ENCODE results near the gene AAK1.
"Not testable (repeated sequence)": the region's sequence is repeated elsewhere in the genome, so short reads cannot be mapped to it uniquely, and the experiment has no call there.

Gene AAK1

DNA sequence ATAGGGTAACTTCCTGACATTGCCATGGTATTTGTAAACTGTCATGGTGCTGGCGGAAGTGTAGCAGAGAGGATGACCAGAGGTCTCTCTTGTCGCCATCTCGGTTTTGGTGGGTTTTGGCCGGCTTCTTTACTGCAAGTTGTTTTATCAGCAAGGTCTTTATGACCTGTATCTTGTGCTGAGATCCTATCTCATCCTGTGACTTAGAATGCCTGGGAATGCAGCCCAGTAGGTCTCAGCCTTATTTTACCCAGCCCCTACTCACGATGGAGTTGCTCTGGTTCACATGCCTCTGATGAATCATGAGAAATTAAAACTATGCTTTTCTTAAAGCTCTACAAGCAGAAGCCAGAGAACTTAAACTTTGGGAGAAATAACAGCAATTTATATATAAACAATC, 193.6 kb downstream of the AAK1 start:
- Histone ChIP-seq H3K27ac (ENCODE audit: low read depth, low read length) (no peak overlapping the region), H3K4me1 (ENCODE audit: control insufficient read depth, low read length) (no peaks in the 10 kb centered on the region), H3K27me3 (ENCODE audit: control insufficient read depth, low read length) (peaks cover 2% of the 10 kb centered on the region; the same call in 1 of the 2 replicates), H3K9me3 (ENCODE audit: control insufficient read depth, insufficient read depth, low read length) (no peaks in the 10 kb centered on the region), H3K4me2 (ENCODE audit: low read length) (no peak overlapping the region), H3F3A (ENCODE audit: control insufficient read depth, insufficient read depth) (no peaks in the 10 kb centered on the region), H4K20me1 (ENCODE audit: control insufficient read depth, insufficient read depth, low read depth, low read length) (no peaks in the 10 kb centered on the region), H3K79me2 (ENCODE audit: control insufficient read depth, low read length) (no peaks in the 10 kb centered on the region), H3K9me2 (replicated peaks; ENCODE audit: control insufficient read depth, low read length) (no peaks in the 10 kb centered on the region), H3K4me3 (ENCODE audit: low read length) (no peak overlapping the region), H3K36me3 (ENCODE audit: control insufficient read depth, low read length) (no peaks in the 10 kb centered on the region)
- no peak for TF ChIP-seq EZH2phosphoT487 (IDR thresholded peaks at IDR 0.05; ENCODE audit: borderline replicate concordance, low read length)
- TF ChIP-seq, protein P1, sequence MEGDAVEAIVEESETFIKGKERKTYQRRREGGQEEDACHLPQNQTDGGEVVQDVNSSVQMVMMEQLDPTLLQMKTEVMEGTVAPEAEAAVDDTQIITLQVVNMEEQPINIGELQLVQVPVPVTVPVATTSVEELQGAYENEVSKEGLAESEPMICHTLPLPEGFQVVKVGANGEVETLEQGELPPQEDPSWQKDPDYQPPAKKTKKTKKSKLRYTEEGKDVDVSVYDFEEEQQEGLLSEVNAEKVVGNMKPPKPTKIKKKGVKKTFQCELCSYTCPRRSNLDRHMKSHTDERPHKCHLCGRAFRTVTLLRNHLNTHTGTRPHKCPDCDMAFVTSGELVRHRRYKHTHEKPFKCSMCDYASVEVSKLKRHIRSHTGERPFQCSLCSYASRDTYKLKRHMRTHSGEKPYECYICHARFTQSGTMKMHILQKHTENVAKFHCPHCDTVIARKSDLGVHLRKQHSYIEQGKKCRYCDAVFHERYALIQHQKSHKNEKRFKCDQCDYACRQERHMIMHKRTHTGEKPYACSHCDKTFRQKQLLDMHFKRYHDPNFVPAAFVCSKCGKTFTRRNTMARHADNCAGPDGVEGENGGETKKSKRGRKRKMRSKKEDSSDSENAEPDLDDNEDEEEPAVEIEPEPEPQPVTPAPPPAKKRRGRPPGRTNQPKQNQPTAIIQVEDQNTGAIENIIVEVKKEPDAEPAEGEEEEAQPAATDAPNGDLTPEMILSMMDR (IDR thresholded peaks at IDR 0.05; ENCODE audit: low read depth, low read length, poor library complexity, severe bottlenecking), result no peak

- H3K27me3 ChIP-seq (ENCODE audit: control insufficient read depth, low read length); H3K36me3 ChIP-seq (ENCODE audit: control insufficient read depth, low read length); H3K27ac ChIP-seq (ENCODE audit: low read depth, low read length); H3K9me3 ChIP-seq (ENCODE audit: control insufficient read depth, insufficient read depth, low read length); H3K79me2 ChIP-seq (ENCODE audit: control insufficient read depth, low read length); H3K4me2 ChIP-seq (ENCODE audit: low read length); H3F3A ChIP-seq (ENCODE audit: control insufficient read depth, insufficient read depth); H3K4me3 ChIP-seq (ENCODE audit: low read length); H3K4me1 ChIP-seq (ENCODE audit: control insufficient read depth, low read length); H4K20me1 ChIP-seq (ENCODE audit: control insufficient read depth, insufficient read depth, low read depth, low read length); H3K9me2 ChIP-seq (replicated peaks; ENCODE audit: control insufficient read depth, low read length): not testable (repeated sequence)
These were observed 199.9 kb downstream of the AAK1 start for GRCh38 chr2:69443673-69444072.

DNA sequence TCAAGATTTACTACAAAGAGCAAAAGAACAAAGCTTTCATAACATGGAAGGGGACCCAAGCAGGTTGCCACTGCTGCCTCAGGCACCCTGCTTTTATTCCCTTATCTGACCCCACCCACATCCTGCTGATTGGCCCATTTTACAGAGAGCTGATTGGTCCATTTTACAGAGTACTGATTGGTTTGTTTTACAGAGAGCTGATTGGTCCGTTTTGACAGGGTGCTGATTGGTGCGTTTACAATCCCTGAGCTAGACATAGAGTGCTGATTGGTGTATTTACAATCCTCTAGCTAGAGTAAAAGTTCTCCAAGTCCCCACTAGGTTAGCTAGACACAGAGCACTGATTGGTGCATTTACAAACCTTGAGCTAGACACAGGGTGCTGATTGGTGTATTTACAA, 204.0 kb downstream of the AAK1 start:
- H4K20me1 ChIP-seq (ENCODE audit: control insufficient read depth, insufficient read depth, low read depth, low read length); H3K27me3 ChIP-seq (ENCODE audit: control insufficient read depth, low read length); H3K4me3 ChIP-seq (ENCODE audit: low read length); H3K36me3 ChIP-seq (ENCODE audit: control insufficient read depth, low read length); H3K27ac ChIP-seq (ENCODE audit: low read depth, low read length); H3K9me3 ChIP-seq (ENCODE audit: control insufficient read depth, insufficient read depth, low read length); H3F3A ChIP-seq (ENCODE audit: control insufficient read depth, insufficient read depth); H3K9me2 ChIP-seq (replicated peaks; ENCODE audit: control insufficient read depth, low read length); H3K4me2 ChIP-seq (ENCODE audit: low read length): not testable (repeated sequence)
- H3K79me2 ChIP-seq (ENCODE audit: control insufficient read depth, low read length), result peaks cover 23% of the 10 kb centered on the region
- H3K4me1 ChIP-seq (ENCODE audit: control insufficient read depth, low read length), result peaks cover 26% of the 10 kb centered on the region

DNA sequence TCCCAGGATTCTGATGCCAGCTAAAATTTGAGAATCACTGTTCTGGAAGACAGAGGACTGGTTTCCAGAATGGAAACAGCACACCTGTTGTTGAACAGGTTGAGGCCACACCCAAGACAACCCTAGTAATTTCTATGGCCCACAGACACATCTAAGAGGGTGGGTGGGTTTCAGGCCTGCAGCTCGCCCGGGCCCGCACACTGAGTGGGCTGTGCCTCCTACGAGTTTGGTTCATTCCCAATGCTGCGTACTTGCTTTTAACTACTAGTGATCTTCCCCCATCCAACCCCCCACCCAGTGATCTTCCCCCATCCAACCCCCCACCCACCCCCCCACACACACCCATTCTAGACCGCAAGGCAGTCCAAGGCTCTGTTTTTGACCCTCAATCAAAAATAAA, 205.0 kb downstream of the AAK1 start:
- peaks cover 27% of the 10 kb centered on the region for H3K4me1 ChIP-seq (ENCODE audit: control insufficient read depth, low read length)
- no peaks in the 10 kb centered on the region for H3K36me3 ChIP-seq (ENCODE audit: control insufficient read depth, low read length)
- H3K27me3 ChIP-seq (ENCODE audit: control insufficient read depth, low read length), result no peaks in the 10 kb centered on the region
- H3K9me2 ChIP-seq (replicated peaks; ENCODE audit: control insufficient read depth, low read length), result no peaks in the 10 kb centered on the region
- no peak for TF ChIP-seq EZH2phosphoT487 (IDR thresholded peaks at IDR 0.05; ENCODE audit: borderline replicate concordance, low read length)
- TF ChIP-seq, protein P1 (IDR thresholded peaks at IDR 0.05; ENCODE audit: low read depth, low read length, poor library complexity, severe bottlenecking), result no peak
- no peaks in the 10 kb centered on the region for H4K20me1 ChIP-seq (ENCODE audit: control insufficient read depth, insufficient read depth, low read depth, low read length)
- H3K9me3 ChIP-seq (ENCODE audit: control insufficient read depth, insufficient read depth, low read length), result peaks cover 4% of the 10 kb centered on the region; the same call in 1 of the 2 replicates
- H3F3A ChIP-seq (ENCODE audit: control insufficient read depth, insufficient read depth), result no peaks in the 10 kb centered on the region
- no peak overlapping the region for H3K4me2 ChIP-seq (ENCODE audit: low read length)
- peaks cover 24% of the 10 kb centered on the region for H3K79me2 ChIP-seq (ENCODE audit: control insufficient read depth, low read length)
- H3K4me3 ChIP-seq (ENCODE audit: low read length), result no peak overlapping the region
- no peak overlapping the region for H3K27ac ChIP-seq (ENCODE audit: low read depth, low read length)

Measured in DOHH2 (cell line).